Medulla oblongata (tissue), 1 donor: ENCODE measurements around the gene NUCB2.

Experiments used
- DNase-seq: peaks from one replicate; pipeline ENCODE4 v3.0.0-alpha.2; 2015; ENCODE audit errors: extremely low spot score

Gene NUCB2

DNA sequence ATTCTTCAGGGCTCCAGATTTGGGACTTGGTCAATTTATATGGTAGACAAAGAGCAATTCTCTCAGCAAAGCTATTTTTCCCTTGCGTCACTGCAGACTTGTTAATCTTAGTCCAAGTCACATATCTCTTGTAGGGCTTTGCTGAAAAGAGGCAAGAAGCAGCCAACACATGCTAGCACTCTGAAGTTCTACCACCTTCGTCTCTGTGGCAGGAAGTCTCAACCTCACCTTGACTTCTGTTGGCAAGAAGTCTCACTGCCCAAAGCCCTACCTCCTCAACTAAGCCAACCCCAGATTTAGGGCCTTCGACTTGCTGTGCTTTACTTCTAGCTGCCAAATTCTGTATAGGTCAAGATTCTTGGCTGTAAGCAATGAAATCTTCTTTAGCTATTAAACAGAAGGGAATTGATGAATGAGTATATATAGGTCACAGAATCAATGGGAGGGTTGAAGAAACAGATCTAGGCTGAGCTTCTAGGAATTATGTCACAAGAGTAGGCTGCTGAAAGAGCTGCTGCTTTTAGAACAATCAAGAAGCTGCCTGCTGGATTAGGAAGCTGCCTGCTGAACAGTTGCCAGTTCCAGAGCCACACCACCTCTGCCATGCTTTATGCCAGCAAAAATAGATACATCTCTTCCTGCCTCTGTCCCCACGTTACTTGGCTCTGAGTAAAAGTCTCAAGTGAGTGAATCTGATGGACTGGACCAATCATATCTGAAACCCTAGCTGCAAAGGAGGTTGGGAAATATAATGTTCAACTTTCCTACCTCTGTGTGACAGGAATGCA is 57.5 kb downstream of the NUCB2 start:
- no peak for DNase-seq

DNA sequence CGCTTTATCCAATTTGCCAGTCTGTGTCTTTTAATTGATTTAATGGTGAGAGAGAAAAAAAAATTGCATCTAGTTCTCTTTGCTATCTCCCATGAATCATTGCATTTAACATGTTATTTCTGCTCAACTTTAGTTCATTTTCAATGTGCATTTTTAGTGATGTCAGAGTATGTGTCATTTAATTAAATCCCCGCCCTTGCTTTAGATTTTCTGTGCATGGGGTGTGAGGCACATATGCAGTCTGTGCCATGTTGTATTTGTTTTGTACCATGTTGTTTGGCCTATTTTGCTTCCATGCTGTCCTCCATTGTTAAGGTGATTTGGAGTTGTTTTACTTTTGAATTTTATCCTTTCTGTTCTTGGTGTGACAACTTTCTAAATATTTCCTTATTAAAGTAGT is 66.7 kb downstream of the NUCB2 start:
- no peak for DNase-seq

DNA sequence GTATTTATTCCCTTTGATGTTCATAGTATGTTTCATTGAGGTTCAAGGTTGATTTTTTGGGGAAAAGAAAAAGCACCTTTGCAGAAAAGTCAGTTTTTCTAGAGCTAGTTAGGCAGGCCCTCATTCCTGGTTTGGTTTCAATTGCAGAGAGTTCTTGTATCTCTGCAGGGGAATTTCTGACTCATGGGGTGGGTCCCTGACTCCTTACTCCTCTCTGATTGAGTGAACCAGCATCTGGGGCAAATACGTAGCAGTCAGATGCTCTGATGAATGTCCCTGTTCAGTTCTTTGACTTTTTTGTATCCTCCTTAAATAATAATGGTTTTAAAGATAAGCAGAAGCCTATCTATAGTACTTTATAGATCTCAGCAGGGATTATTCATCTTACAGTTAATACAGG is 67.4 kb downstream of the NUCB2 start:
- no peak for DNase-seq

DNA sequence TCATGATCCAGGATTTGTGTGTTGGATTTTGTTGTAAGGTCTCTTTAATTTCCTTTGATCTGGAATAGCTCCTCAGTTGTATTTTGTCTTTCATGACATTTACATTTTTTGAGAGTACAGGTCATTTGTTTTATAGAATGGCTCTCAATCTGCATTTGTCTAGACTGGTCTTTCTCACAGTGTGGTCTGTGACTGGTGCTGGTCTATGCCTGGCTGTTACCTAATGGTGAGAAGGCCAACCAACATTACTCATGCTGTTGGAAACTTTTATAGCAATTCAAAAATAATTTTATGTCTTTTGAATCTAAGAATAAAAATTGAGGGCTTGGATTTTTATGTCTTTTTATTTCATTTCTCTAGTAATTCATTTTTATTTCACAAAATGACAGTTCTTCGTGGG is 71.1 kb downstream of the NUCB2 start:
- no peak for DNase-seq

DNA sequence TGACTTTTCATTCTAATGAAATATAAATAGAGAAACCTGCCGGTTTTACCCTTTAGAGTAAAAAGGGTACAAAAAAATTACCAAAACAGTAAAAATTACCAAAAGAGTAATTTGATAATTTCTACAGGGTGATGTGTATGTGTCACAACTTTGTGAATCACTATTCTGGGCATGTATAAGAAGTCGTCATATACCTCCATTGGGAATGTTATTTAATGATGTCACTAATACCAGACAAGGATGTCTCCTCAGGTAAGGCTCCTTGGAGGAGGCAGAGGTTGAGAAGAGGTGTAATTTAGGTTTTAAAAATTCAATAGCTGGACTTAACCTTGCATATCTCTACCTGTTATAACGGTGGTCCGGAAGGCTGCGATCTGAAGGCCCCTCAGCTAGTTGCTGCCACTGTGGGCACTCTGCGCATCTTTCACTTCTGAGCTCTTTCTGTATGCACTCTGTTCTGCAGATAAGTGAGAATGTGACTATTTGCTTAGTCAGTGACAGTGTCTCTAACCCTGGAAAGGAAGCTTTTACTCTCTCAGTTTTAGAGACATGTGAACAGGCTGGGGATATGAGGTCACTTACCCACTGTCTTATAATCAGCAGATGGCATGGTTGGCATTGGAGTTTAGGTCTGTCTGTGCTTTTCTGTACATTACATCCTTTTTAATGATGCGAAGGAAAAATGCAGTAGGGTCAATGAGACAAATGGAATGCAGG is 74.1 kb downstream of the NUCB2 start:
- no peak for DNase-seq

DNA sequence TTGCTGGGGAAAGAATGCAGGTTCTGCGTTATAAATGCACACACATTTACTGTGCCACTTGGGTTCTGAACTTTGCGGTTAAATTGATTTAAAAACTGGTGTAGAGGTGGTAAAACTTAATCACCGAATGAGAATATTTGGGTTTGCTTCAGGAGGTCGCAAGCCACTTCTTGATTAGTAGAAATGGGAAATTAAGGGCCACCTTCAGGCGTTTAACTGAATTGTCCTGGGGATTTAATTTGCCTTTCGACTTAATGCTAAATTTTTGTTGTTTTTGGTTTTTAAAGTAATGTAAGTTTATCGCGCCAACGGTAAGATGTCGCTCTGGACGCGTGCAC is 74.6 kb downstream of the NUCB2 start:
- DNase-seq = no peak

DNA sequence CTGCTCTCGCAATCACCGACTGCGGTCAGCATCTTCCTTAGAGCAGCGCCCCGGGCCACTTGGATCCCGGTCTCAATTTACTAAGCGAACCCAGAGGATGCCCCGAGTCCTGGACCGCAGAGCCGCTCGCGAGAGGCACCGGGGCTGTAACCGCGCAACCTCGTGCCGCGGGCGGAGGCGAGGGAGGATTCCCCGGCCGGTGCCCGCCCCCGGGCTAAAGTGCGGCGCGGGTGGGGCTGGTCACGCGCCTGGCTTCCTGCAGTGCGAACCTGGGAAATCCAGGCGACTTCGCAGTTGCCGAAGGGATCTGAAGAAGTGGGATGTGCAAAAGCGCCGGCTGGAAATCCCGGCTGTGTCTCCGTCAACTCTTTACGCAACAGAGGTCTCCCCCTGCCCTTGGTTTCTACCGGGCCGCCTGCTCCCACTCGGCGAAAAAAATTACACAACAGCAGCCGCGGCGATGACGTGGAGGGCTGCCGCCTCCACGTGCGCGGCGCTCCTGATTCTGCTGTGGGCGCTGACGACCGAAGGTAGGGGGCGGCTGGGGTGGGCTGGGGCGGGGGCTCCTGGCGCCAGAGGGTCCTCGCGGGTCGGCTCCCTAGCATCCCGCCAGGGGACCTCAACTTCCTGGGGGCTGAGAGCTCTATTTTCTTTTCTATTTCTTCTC is 75.1 kb downstream of the NUCB2 start, which contains the start of gene NCR3LG1:
NCR3LG1 (plus strand) TSS at position 291 of the 667 bp plus-strand sequence; CDS start at position 461, 170 bp downstream.
- peak; percentile 30 for DNase-seq

DNA sequence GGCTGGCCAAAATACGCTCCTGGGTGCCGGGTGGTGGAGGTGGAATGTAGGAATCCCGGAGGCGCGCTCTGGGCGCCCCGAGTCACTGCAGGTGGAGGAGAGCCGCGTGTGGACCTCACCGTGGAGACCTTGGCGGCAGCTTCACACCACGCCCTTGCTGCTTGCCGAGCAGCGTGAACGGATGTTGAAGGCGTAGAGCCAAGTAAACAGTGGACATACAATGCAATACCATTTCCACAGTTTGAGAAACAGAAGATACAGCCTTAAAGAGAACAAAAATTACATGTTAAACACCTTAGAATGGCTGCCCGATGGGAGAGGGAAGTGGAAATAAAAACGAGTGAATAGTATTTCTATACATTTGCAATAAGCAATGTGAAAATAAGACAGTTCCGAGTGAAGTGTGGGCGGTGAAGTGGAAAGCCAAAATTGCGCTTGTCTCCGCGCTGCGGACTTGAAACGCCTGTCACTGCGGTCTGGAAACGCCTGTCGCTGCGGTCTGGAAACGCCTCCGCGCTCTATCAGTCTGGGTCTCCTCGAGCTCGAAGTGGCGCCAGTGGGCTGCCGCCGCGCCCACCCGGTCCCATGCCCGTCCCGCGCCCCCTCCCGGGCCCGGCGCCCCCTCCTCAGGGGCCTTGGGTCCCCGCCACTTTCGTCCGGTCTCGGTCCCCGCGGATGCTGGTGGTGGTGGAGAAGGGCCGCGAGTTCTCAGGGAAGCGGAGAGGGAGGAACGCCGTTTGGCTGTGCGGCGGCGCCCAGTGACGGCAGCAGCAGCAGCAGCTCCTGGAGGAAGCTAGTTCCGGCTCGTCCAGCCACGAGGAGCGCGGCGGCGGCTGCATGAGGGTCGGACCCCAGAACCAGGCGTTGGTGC is 76.6 kb downstream of the NUCB2 start:
- peak; percentile 37 for DNase-seq

DNA sequence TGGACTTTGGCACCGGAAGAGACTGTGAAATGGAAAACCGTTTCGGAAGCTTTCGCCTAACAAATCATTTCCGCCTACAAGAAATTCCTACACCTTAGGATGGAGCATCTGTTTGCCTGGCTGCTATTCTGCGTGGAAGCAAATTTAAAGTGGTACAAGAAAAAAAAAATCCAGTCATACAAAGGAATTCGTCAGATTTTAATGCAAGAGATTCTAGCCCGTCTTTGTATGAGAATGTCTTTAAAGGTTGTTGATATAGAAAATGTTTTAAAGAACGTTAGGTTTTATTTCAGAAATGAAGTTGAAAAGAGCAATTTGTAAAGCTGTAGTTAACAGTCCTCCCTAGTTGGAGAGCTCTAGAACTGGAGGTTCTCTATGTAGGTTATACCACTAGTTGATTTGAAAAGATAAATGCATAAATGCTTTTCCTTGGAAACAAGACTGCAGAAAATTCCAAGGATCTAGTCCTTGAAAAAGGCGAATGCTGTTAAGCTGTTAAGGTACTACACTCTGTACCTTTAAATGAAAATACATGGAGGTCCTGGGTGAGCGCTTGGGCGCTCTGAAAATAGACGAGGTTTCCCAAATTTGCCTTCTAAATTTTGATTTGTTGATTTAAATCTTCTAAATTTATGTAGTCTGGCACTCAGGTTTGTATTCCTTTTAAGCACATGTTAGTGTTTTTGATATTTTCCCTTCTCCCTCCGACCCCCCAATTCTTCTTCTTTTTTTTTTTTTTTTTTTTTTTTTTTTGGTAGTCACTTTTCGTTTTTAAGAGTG is 77.5 kb downstream of the NUCB2 start:
- DNase-seq = no peak

DNA sequence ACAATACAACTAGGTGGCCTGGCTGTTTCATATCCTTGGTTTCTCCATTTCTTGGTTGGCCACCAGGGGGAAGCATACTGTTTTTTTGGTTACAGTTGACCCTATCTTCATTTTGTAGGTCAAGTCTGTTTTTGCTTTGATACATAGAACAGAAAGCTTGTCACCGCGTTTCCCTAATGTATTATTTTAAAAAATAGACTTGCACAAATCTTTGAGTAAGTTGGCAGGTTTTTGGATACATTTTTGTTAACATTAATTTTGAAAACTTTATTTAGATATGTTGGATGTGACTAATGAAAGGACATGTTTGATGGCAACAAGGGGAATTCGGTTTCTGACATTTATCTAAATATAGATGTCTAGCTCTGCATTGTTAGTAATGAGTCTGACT is 78.1 kb downstream of the NUCB2 start:
- peak; percentile 71 for DNase-seq

DNA sequence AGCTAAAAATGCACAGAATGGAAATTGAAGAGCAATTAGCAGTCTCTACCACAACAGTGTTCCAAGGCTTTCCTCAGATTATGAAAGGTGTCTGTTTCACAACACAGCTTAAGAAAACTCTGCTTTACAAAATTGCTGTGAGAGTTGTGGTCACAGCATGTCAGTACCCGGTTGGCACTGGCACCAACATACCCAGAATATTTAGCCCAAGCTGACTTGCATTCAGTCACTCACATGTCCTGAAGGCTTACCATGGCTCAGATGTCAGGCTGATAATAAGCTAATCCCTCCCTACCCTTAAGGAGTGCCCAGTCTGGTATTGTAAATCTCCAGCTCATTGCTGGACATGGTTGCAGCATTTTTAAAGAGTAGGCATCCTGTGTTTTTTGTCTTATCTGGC is 90.0 kb downstream of the NUCB2 start:
- DNase-seq = no peak

DNA sequence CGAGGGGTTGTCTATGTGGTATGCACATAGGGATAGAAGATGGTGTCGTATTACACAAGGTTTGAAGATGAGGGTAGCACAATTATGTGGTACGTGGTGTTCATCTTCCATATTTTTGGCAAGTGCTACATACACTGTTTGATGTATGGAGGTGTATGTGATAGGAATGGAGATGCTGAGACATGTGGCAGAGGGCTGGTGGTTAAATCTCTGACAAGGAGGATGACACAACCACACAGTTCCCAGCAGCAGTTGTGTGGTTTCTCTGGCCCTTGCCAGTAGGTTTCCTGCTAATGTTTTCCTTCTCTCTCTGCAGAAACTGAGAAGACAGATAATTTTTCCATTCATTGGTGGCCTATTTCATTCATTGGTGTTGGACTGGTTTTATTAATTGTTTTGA is 92.0 kb downstream of the NUCB2 start:
- no peak for DNase-seq

DNA sequence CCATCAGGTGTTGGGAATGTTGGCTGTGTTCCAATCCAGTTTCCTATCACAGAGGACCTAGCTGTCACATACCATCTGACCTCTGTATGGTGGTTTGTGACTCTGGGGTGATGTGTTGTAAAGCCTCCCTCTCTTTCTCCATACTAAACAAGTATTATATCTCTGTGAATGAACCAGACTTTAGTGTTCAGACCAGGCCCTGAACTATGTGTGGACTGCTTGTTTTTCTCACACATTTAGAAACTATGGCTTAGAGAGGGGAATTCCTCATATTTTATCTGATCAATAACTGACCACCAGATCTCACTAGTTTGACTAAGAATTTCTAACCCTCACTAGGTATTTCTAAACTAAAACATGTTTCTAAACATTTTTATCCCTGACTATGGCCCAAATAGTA is 92.6 kb downstream of the NUCB2 start:
- DNase-seq = no peak

DNA sequence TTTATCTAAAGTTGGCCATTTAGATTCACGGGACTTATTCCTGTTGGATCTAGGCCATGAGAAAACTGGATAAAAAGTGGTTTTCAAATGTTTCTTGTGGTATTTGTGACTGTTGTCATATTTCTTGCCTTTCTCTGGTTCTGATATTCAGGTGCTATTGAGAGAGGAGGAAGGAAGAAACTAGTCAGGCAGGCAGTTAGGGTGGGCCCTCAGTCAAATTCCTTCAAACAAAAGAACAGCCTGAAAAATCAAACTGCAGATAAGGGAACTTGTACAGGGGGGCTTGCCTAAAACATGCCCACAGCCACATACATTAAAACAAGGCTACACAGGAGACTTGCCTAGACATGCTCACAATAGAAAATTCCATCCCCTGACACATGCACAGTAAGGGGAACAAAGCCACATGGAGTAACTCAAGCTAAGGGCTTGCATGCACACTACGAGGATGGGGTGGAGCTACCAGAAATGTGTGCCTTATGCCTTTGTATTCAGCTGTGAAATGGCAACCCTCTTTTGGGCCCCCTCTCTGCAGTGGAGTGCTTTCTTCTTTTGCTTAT is 93.2 kb downstream of the NUCB2 start:
- DNase-seq = no peak

DNA sequence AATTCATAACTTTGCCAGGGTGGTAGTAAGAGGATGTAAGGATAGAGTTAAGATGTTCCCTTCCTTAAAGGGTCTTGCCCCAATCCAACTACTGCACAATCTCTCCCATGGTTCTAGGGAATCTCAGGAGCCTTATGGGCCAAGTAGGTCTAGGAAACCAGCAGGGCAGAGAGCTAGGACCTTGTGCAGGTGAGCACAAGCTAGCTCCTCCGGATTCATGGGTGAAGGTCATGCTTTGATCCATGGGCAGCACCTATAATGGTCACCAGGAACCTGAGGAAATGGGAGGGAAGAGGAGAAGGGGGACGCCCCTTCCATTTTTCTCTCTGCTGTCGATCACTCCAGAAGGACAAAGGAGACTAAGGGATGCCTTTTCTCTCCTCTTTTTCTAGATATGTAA is 95.1 kb downstream of the NUCB2 start:
- no peak for DNase-seq

DNA sequence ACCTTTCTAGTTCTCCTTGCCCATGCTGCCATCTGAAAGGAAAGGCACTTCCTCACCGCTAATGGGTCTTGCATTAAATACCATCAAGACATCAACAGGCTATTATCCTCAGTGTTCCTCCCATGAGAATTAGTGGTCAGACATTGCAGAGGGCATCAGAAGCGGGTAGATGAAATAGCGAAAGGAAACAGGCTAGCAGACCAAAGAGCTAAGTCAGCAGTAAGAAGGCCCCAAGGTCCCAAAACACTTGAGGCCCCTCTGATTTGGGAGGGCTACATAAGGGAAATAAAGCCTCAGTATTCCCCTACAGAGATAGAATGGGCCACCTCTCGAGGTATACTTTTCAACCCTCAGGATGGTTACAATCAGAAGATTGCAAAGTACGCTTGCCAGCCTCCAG is 99.0 kb downstream of the NUCB2 start:
- DNase-seq = no peak

DNA sequence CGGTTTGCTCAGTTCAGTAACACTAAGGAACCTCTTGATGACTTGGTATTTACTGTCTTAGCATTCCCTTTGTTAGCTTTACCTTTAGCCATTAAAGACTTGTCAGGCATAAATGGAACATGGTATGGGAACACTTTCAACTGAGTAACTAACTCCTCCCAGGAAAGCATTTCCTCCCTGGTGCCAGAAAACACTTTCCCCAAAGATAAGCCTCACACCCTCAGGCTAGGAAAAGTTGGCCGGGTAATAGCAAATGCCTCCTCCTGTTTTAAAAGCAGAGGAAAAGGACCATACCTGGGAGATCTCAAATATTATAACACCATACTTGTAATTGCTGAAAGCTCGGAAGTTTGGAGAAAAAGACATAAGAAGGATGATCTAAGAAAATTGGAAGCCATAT is 100.0 kb downstream of the NUCB2 start:
- DNase-seq = no peak

DNA sequence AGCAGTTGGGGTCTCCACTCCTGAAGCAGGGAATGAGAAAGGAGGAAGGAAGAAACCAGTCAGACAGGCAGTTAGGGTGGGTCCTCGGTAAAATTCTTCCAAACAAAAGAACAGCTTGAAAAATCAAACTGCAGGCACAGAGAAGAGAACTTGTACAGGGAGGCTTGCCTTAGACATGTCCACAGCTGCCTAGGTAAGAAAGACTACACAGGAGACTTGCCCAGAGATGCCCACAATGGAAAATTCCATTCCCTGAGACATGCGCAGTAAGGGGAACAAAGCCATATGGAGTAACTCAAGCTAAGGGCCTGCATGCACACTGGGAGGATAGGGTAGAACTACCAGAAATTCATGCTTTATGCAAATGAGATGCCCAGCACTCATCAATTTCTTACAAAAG is 102.1 kb downstream of the NUCB2 start:
- no peak for DNase-seq

DNA sequence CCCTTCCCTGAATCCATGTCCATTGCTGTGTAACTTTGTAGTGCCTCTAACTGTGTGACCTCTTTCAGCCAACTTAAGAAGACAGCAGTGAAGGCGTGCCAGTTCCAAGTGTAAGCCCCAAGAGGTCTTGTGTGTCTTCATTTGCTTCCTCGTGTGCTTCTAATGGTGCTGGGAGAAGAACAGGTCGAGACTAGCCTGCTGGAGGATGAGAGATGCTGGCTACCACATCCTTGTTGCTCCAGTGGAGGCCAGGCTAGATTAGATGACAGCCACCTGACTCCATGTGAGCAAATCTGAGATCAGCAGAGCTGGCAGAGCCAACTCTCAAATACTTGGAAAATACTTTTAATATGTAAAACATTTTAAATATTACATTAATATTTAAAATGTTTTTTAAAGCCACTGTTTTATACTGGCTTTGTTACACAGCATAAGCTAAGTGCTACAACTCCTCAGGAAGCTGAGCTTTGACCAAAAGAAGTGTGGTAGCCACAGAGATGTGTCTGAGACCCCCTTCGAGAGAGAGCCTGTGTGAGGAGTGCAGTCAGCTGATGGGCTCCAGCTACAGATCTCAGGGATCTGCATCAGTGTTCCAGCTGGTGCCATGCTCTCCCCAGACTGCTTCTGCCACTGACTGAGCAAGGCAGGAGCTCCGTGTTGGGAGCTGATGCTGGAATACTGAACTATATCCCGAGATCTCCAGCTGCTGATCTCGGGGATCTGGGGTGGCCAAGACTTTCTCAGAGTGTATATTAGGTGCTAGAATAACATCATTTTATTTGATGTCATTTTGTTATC is 103.0 kb downstream of the NUCB2 start:
- DNase-seq = no peak

DNA sequence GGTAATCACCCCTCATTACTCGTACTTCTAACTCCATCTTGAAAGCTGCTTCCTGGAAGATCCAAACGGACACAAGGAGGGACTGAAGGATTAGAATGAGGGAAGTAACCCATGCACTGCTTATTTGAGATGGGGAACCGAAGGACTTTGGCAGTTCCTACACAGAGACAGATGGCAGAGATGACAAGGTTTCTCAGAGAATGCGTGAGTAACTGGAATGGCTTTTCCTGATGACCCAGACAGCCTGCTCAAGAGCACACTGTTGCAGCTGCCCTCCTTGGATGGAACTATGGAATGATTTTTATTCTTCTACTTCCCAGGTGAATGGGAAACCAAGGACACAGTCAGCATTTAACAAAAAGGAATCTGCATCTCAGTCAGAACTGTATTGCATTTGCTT is 104.6 kb downstream of the NUCB2 start:
- no peak for DNase-seq
